OCI-LY3 (cell line): ENCODE measurements around the gene TMIGD1.

Source experiments
- H2AFZ ChIP-seq: fragments of 200-600, 300-600 bp; shearing (Covaris generic); 2 replicates; pipeline ENCODE4 v1.6.0; 2014; ENCODE audit warnings: antibody characterized with exemption, low read depth, low read length
- H3K27ac ChIP-seq: fragments of 200-600, 300-600 bp; sonication (generic); 2 replicates; pipeline ENCODE4 v1.5.1; 2014; ENCODE audit warnings: mild to moderate bottlenecking, low read length, moderate library complexity, mixed read lengths
- H3K27me3 ChIP-seq: fragments of 200-600, 300-600 bp; sonication (generic); 2 replicates; pipeline ENCODE4 v1.6.1; 2014; ENCODE audit warnings: low read depth, low read length, mixed read lengths
- H3K36me3 ChIP-seq: fragments of 200-600, 300-600 bp; sonication (generic); replicated peaks from 2 replicates; pipeline ENCODE3; 2014; ENCODE audit warnings: low read depth, low read length, mixed read lengths
- H3K4me1 ChIP-seq: fragments of 300-600, 200-600 bp; sonication (generic); 2 replicates; pipeline ENCODE4 v1.6.1; 2014; ENCODE audit warnings: low read length, mixed read lengths
- H3K4me2 ChIP-seq: fragments of 200-600, 300-600 bp; sonication (generic); 2 replicates; pipeline ENCODE4 v1.6.1; 2014; ENCODE audit warnings: low read length, mixed read lengths
- H3K4me3 ChIP-seq: fragments of 300-600, 200-600 bp; sonication (generic); 2 replicates; pipeline ENCODE4 v1.5.1; 2014; ENCODE audit warnings: antibody characterized with exemption, mild to moderate bottlenecking, low read length, moderate library complexity
- H3K79me2 ChIP-seq: fragments of 300-600, 200-600 bp; shearing (Covaris generic); 2 replicates; pipeline ENCODE4 v1.6.1; 2014; ENCODE audit warnings: mild to moderate bottlenecking, low read length, mixed read lengths
- H3K9ac ChIP-seq: fragments of 300-600, 200-600 bp; shearing (Covaris generic); 2 replicates; pipeline ENCODE4 v1.6.0; 2014; ENCODE audit warnings: mild to moderate bottlenecking, low read length, moderate library complexity
- H3K9me3 ChIP-seq: fragments of 200-600, 300-600 bp; shearing (Covaris generic); 2 replicates; pipeline ENCODE4 v1.6.1; 2014; ENCODE audit warnings: low read length, mixed read lengths; ENCODE audit not compliant: insufficient read depth
- H4K20me1 ChIP-seq: fragments of 200-600, 300-600 bp; sonication (generic); 2 replicates; pipeline ENCODE4 v1.6.1; 2016; ENCODE audit warnings: low read length, mixed read lengths; ENCODE audit not compliant: insufficient read depth
- CTCF ChIP-seq: fragments of 200-600, 300-600 bp; sonication (generic); IDR thresholded peaks from 2 replicates; pipeline ENCODE4 v1.5.1; 2014; ENCODE audit warnings: antibody characterized with exemption, low read length, low read depth
- EZH2phosphoT487 ChIP-seq: fragments of 200-600 bp; shearing (Covaris generic); IDR thresholded peaks from 2 replicates; pipeline ENCODE4 v1.6.1; 2018; ENCODE audit warnings: antibody characterized with exemption, mixed run types, low read depth

The TMIGD1 gene

GRCh38 chr17:30369995-30370394 is 36.1 kb upstream of the TMIGD1 start:
- H2AFZ ChIP-seq, result no peak overlapping the region

GRCh38 chr17:30368912-30369720 is 35.3 kb upstream of the TMIGD1 start:
- H3K4me3 ChIP-seq, result no peak overlapping the region
- H3K9me3 ChIP-seq, result no peaks in the 10 kb centered on the region
- peaks cover 1% of the 10 kb centered on the region for H3K4me1 ChIP-seq
- H4K20me1 ChIP-seq, result no peaks in the 10 kb centered on the region
- H2AFZ ChIP-seq, result no peak overlapping the region
- H3K4me2 ChIP-seq, result no peak overlapping the region
- no peak overlapping the region for H3K9ac ChIP-seq
- no peaks in the 10 kb centered on the region for H3K79me2 ChIP-seq
- no peak for TF ChIP-seq EZH2phosphoT487
- no peak for TF ChIP-seq CTCF
- no peak overlapping the region for H3K27ac ChIP-seq
- H3K27me3 ChIP-seq, result peaks cover 29% of the 10 kb centered on the region
- H3K36me3 ChIP-seq, result no peaks in the 10 kb centered on the region

More at GRCh38 chr17:30369995-30370394, 36.1 kb upstream of the TMIGD1 start:
- Histone ChIP-seq H3K9me3 (no peaks in the 10 kb centered on the region), H3K27me3 (peaks cover 30% of the 10 kb centered on the region), H3K4me1 (no peaks in the 10 kb centered on the region), H3K36me3 (no peaks in the 10 kb centered on the region), H3K79me2 (no peaks in the 10 kb centered on the region), H3K4me3 (no peak overlapping the region), H3K4me2 (no peak overlapping the region), H3K9ac (no peak overlapping the region), H3K27ac (no peak overlapping the region), H4K20me1 (no peaks in the 10 kb centered on the region)
- no peak for TF ChIP-seq CTCF
- TF ChIP-seq EZH2phosphoT487, result no peak

DNA sequence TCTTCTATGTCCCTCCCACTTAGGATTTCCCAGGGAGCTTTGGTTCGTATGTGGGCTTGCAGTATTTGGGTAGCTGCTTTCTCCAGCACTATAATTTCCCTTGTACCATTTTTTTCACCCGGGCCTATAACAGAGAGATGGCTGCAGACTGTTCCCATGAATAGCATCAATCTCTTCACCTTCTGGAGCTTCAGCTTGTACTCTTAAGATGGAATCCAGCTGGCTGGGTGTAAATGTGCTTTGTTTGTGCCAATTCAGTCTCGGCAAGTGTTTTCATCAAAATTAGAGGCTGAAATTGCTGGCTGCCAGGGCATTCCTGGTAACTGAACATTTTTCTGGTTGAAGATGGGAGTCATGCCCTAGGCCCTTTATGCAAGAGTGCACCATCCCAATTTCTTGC is 32.7 kb upstream of the TMIGD1 start:
- Histone ChIP-seq H3K9ac (no peak overlapping the region), H3K4me3 (no peak overlapping the region), H2AFZ (no peak overlapping the region), H3K36me3 (no peaks in the 10 kb centered on the region), H3K27ac (no peak overlapping the region), H3K79me2 (no peaks in the 10 kb centered on the region), H4K20me1 (no peaks in the 10 kb centered on the region), H3K4me1 (peaks cover 10% of the 10 kb centered on the region), H3K9me3 (peaks cover 4% of the 10 kb centered on the region; the same call in 1 of the 2 replicates), H3K27me3 (peaks cover 16% of the 10 kb centered on the region), H3K4me2 (no peak overlapping the region)
- TF ChIP-seq CTCF (no peak), EZH2phosphoT487 (no peak)

- peaks cover 10% of the 10 kb centered on the region for H3K4me1 ChIP-seq
Measured at GRCh38 chr17:30363715-30364202, 29.9 kb upstream of the TMIGD1 start.

More at GRCh38 chr17:30363715-30364202, 29.9 kb upstream of the TMIGD1 start:
- no peaks in the 10 kb centered on the region for H4K20me1 ChIP-seq
- no peak overlapping the region for H3K27ac ChIP-seq
- H3K27me3 ChIP-seq, result peaks cover 16% of the 10 kb centered on the region
- no peak overlapping the region for H2AFZ ChIP-seq
- H3K36me3 ChIP-seq, result no peaks in the 10 kb centered on the region
- no peak overlapping the region for H3K9ac ChIP-seq
- no peaks in the 10 kb centered on the region for H3K79me2 ChIP-seq
- peaks cover 4% of the 10 kb centered on the region; the same call in 1 of the 2 replicates for H3K9me3 ChIP-seq
- TF ChIP-seq EZH2phosphoT487 (no peak), CTCF (no peak)
- peak overlapping the region; percentile 29 for H3K4me2 ChIP-seq
- H3K4me3 ChIP-seq, result no peak overlapping the region
